ENCODE results near the gene LCK. TPM values are rescaled to one million over a fixed set of nuclear protein-coding genes. Genes with fewer than 3 reads are reported as not detected.

Gene LCK
- total and polyA plus RNA-seq, 2 experiments from 2014 or later, result 0.40 to 0.79 TPM

GRCh38 chr1:32249831-32250525 is 1.1 kb upstream of the LCK start:
- H3K4me3 ChIP-seq, result no peak overlapping the region
- H3K4me2 ChIP-seq, result no peak overlapping the region

GRCh38 chr1:32255072-32256071 is 4.3 kb downstream of the LCK start:
- Histone ChIP-seq H3K4me2 (no peak overlapping the region), H3K4me1 (ENCODE audit: insufficient read depth) (no peaks in the 10 kb centered on the region), H3K9me3 (ENCODE audit: low read depth) (no peaks in the 10 kb centered on the region), H2AFZ (no peak overlapping the region), H3K79me2 (no peaks in the 10 kb centered on the region), H3K27ac (no peak overlapping the region), H3K9me2 (replicated peaks; ENCODE audit: insufficient read depth) (no peaks in the 10 kb centered on the region), H3K27me3 (no peaks in the 10 kb centered on the region), H3K4me3 (no peak overlapping the region), H4K20me1 (ENCODE audit: insufficient read depth, poor library complexity, severe bottlenecking) (no peaks in the 10 kb centered on the region), H3K36me3 (replicated peaks; ENCODE audit: insufficient read depth, low read depth) (no peaks in the 10 kb centered on the region)
- TF ChIP-seq EZH2 (IDR thresholded peaks at IDR 0.05; ENCODE audit: borderline replicate concordance) (no peak), CTCF (IDR thresholded peaks at IDR 0.05; ENCODE audit: poor library complexity) (no peak), EZH2phosphoT487 (IDR thresholded peaks at IDR 0.05; ENCODE audit: low read depth, severe bottlenecking, unreplicated experiment) (no peak)
- WGBS (ENCODE audit: low lambda C conversion rate, missing lambda C conversion rate), result 88% methylated on average over 10 of the region's 10 CpGs
- no peak for DNase-seq (ENCODE audit: low spot score)

More at GRCh38 chr1:32249831-32250525, 1.1 kb upstream of the LCK start:
- no peaks in the 10 kb centered on the region for H3K9me3 ChIP-seq (ENCODE audit: low read depth)
- no peaks in the 10 kb centered on the region for H3K36me3 ChIP-seq (replicated peaks; ENCODE audit: insufficient read depth, low read depth)
- no peak for TF ChIP-seq EZH2phosphoT487 (IDR thresholded peaks at IDR 0.05; ENCODE audit: low read depth, severe bottlenecking, unreplicated experiment)
- no peak for TF ChIP-seq CTCF (IDR thresholded peaks at IDR 0.05; ENCODE audit: poor library complexity)
- no peaks in the 10 kb centered on the region for H3K27me3 ChIP-seq
- 67% methylated on average over 9 of the region's 9 CpGs for WGBS (ENCODE audit: low lambda C conversion rate, missing lambda C conversion rate)
- DNase-seq (ENCODE audit: low spot score), result peak; percentile 45
- H3K9me2 ChIP-seq (replicated peaks; ENCODE audit: insufficient read depth), result no peaks in the 10 kb centered on the region
- H4K20me1 ChIP-seq (ENCODE audit: insufficient read depth, poor library complexity, severe bottlenecking), result no peaks in the 10 kb centered on the region
- H3K4me1 ChIP-seq (ENCODE audit: insufficient read depth), result peaks cover 4% of the 10 kb centered on the region
- H3K27ac ChIP-seq, result no peak overlapping the region
- no peak overlapping the region for H2AFZ ChIP-seq
- H3K79me2 ChIP-seq, result no peaks in the 10 kb centered on the region

- TF ChIP-seq EZH2 (IDR thresholded peaks at IDR 0.05; ENCODE audit: borderline replicate concordance) (no peak), EZH2phosphoT487 (IDR thresholded peaks at IDR 0.05; ENCODE audit: low read depth, severe bottlenecking, unreplicated experiment) (no peak), CTCF (IDR thresholded peaks at IDR 0.05; ENCODE audit: poor library complexity) (no peak)
- WGBS (ENCODE audit: low lambda C conversion rate, missing lambda C conversion rate), result 79% methylated on average over 9 of the region's 9 CpGs
- no peaks in the 10 kb centered on the region for H3K27me3 ChIP-seq
- H3K9me2 ChIP-seq (replicated peaks; ENCODE audit: insufficient read depth), result no peaks in the 10 kb centered on the region
- H3K4me3 ChIP-seq, result no peak overlapping the region
- H3K36me3 ChIP-seq (replicated peaks; ENCODE audit: insufficient read depth, low read depth), result no peaks in the 10 kb centered on the region
- H2AFZ ChIP-seq, result no peak overlapping the region
- no peaks in the 10 kb centered on the region for H4K20me1 ChIP-seq (ENCODE audit: insufficient read depth, poor library complexity, severe bottlenecking)
- H3K4me1 ChIP-seq (ENCODE audit: insufficient read depth), result no peaks in the 10 kb centered on the region
- H3K9me3 ChIP-seq (ENCODE audit: low read depth), result no peaks in the 10 kb centered on the region
- no peak for DNase-seq (ENCODE audit: low spot score)
- no peaks in the 10 kb centered on the region for H3K79me2 ChIP-seq
- no peak overlapping the region for H3K27ac ChIP-seq
- no peak overlapping the region for H3K4me2 ChIP-seq
These were observed 5.6 kb downstream of the LCK start for GRCh38 chr1:32256473-32257226.
